Caco-2 (cell line): ENCODE data around the gene PIK3IP1. TPM values are rescaled to one million over a fixed set of nuclear protein-coding genes. Genes with fewer than 3 reads are reported as not detected.

Experiments used
- BruUV-seq: library from RNA; stranded (reverse); fragments of 400-500 nt; replicated peaks from 2 replicates; lab custom pipeline; 2021; lab: Mats Ljungman, UMichigan
- CTCF ChIA-PET: fragments of 300-600 bp; sonication (Branson Sonifier 250); formaldehyde crosslinking; loops from one replicate; lab custom pipeline; 2022; ENCODE audit warnings: antibody characterized with exemption; lab: Charles Lee
- POLR2A ChIA-PET: fragments of 300-600 bp; sonication (Branson Sonifier 250); formaldehyde crosslinking; loops from one replicate; lab custom pipeline; 2022; ENCODE audit warnings: antibody characterized with exemption; lab: Charles Lee
- DNase-seq, 2 experiments: peaks; one replicate each; pipeline versions ENCODE4 v3.0.0 to v3.0.0-alpha.2; 2020 to 2022
- H3K27me3 ChIP-seq: replicated peaks from 2 replicates; pipeline ENCODE4 v1.6.0; 2011; ENCODE audit warnings: low read length; ENCODE audit not compliant: control insufficient read depth, insufficient read depth
- H3K36me3 ChIP-seq: 2 replicates; pipeline ENCODE4 v1.5.1; 2011; ENCODE audit warnings: low read length; ENCODE audit not compliant: control insufficient read depth, insufficient read depth
- H3K4me1 ChIP-seq: fragments of 250-450 bp; sonication (Bioruptor Pico); 2 replicates; pipeline ENCODE4 v1.5.1; 2020; ENCODE audit warnings: mild to moderate bottlenecking
- H3K4me3 ChIP-seq: 2 replicates; pipeline ENCODE4 v1.5.1; 2011; ENCODE audit warnings: low read depth, mild to moderate bottlenecking, control low read depth, low read length
- H3K9me3 ChIP-seq: fragments of 250-450 bp; sonication (Bioruptor Pico); 2 replicates; pipeline ENCODE4 v1.5.1; 2020; ENCODE audit warnings: mild to moderate bottlenecking, moderate library complexity
- H3K27ac Mint-ChIP-seq: one replicate; pipeline ENCODE4 v1.8.0; 2022; ENCODE audit warnings: mixed read lengths; ENCODE audit not compliant: unreplicated experiment
- H3K27me3 Mint-ChIP-seq: one replicate; pipeline ENCODE4 v1.8.0; 2022; ENCODE audit warnings: mixed read lengths; ENCODE audit not compliant: insufficient read depth, unreplicated experiment
- H3K36me3 Mint-ChIP-seq: one replicate; pipeline ENCODE4 v1.8.0; 2022; ENCODE audit warnings: mild to moderate bottlenecking, mixed read lengths; ENCODE audit not compliant: insufficient read depth, unreplicated experiment
- H3K4me1 Mint-ChIP-seq: one replicate; pipeline ENCODE4 v1.8.0; 2022; ENCODE audit warnings: low read depth, mixed read lengths; ENCODE audit not compliant: unreplicated experiment
- H3K4me3 Mint-ChIP-seq: one replicate; pipeline ENCODE4 v1.8.0; 2022; ENCODE audit warnings: mild to moderate bottlenecking, moderate library complexity, mixed read lengths; ENCODE audit not compliant: unreplicated experiment
- H3K9me3 Mint-ChIP-seq: one replicate; pipeline ENCODE4 v1.8.0; 2022; ENCODE audit warnings: mixed read lengths; ENCODE audit not compliant: unreplicated experiment
- intact Hi-C: fragments of 100-400 bp; cut with micrococcal nuclease; formaldehyde crosslinking; loops from one replicate; pipeline ENCODE4 v1.10.0; 2022; ENCODE audit not compliant: unreplicated experiment
- total RNA-seq: library from RNA; stranded (reverse); gene quantifications from 2 replicates; pipeline ENCODE4 v1.2.3, GENCODE V29; 2022
- TF ChIP-seq, protein P1 (sequence below), 2 experiments: fragments of 200-600 bp in 1 of 2; IDR thresholded peaks; 1 replicate in 1 of 2; 2 replicates in 1 of 2; pipeline versions ENCODE4 v1.5.1 to v1.8.0; 2011 to 2022; ENCODE audit warnings: antibody characterized with exemption in 1 of 2, control low read depth in 1 of 2, inconsistent platforms in 1 of 2, low read depth in 1 of 2, low read length in 1 of 2, mild to moderate bottlenecking in 1 of 2, moderate library complexity in 1 of 2; ENCODE audit not compliant: insufficient read depth in 1 of 2, severe bottlenecking in 1 of 2, unreplicated experiment in 1 of 2

The PIK3IP1 gene
- total RNA-seq, 1 experiment from 2014 or later: 0.68 TPM

- Mint-ChIP-seq H3K27ac (no peak overlapping the region), H3K27me3 (no peaks in the 10 kb centered on the region), H3K9me3 (no peaks in the 10 kb centered on the region), H3K4me3 (no peak overlapping the region), H3K36me3 (peaks cover 58% of the 10 kb centered on the region), H3K4me1 (peaks cover 36% of the 10 kb centered on the region)
- POLR2A ChIA-PET: no interaction called here
- H3K36me3 ChIP-seq: peaks cover 4% of the 10 kb centered on the region; the same call in 1 of the 2 replicates
- BruUV-seq: no TSS peak
- TF ChIP-seq, protein P1, sequence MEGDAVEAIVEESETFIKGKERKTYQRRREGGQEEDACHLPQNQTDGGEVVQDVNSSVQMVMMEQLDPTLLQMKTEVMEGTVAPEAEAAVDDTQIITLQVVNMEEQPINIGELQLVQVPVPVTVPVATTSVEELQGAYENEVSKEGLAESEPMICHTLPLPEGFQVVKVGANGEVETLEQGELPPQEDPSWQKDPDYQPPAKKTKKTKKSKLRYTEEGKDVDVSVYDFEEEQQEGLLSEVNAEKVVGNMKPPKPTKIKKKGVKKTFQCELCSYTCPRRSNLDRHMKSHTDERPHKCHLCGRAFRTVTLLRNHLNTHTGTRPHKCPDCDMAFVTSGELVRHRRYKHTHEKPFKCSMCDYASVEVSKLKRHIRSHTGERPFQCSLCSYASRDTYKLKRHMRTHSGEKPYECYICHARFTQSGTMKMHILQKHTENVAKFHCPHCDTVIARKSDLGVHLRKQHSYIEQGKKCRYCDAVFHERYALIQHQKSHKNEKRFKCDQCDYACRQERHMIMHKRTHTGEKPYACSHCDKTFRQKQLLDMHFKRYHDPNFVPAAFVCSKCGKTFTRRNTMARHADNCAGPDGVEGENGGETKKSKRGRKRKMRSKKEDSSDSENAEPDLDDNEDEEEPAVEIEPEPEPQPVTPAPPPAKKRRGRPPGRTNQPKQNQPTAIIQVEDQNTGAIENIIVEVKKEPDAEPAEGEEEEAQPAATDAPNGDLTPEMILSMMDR (IDR thresholded peaks at IDR 0.05; ENCODE audit: insufficient read depth in 1 of 2, low read depth in 1 of 2, low read length in 1 of 2, severe bottlenecking in 1 of 2, unreplicated experiment in 1 of 2): no peak
- no peak for DNase-seq
- intact Hi-C loops: no loop called here
- no peaks in the 10 kb centered on the region for H3K9me3 ChIP-seq
- no peaks in the 10 kb centered on the region for H3K27me3 ChIP-seq
- H3K4me3 ChIP-seq: no peak overlapping the region
- peaks cover 32% of the 10 kb centered on the region for H3K4me1 ChIP-seq
- CTCF ChIA-PET: interaction anchor here (0.6 kb wide), 1 partner anchor 83 kb away, joined by 3 read pairs; no protein-coding TSS in a partner anchor
These were observed 48.5 kb upstream of the PIK3IP1 start for GRCh38 chr22:31340765-31341247.

- H3K36me3 ChIP-seq: peaks cover 4% of the 10 kb centered on the region; the same call in 1 of the 2 replicates
- DNase-seq: no peak
- no peaks in the 10 kb centered on the region for H3K9me3 ChIP-seq
- Mint-ChIP-seq H3K36me3 (peaks cover 56% of the 10 kb centered on the region), H3K27me3 (no peaks in the 10 kb centered on the region), H3K4me1 (peaks cover 36% of the 10 kb centered on the region), H3K9me3 (no peaks in the 10 kb centered on the region), H3K27ac (no peak overlapping the region), H3K4me3 (no peak overlapping the region)
- intact Hi-C loops: no loop called here
- POLR2A ChIA-PET: no interaction called here
- H3K27me3 ChIP-seq: no peaks in the 10 kb centered on the region
- H3K4me3 ChIP-seq: no peak overlapping the region
- BruUV-seq: no TSS peak
- peaks cover 32% of the 10 kb centered on the region for H3K4me1 ChIP-seq
- TF ChIP-seq, protein P1 (IDR thresholded peaks at IDR 0.05; ENCODE audit: insufficient read depth in 1 of 2, low read depth in 1 of 2, low read length in 1 of 2, severe bottlenecking in 1 of 2, unreplicated experiment in 1 of 2): no peak
- CTCF ChIA-PET: no interaction called here
These were observed 48.1 kb upstream of the PIK3IP1 start for GRCh38 chr22:31340360-31340759.

DNA sequence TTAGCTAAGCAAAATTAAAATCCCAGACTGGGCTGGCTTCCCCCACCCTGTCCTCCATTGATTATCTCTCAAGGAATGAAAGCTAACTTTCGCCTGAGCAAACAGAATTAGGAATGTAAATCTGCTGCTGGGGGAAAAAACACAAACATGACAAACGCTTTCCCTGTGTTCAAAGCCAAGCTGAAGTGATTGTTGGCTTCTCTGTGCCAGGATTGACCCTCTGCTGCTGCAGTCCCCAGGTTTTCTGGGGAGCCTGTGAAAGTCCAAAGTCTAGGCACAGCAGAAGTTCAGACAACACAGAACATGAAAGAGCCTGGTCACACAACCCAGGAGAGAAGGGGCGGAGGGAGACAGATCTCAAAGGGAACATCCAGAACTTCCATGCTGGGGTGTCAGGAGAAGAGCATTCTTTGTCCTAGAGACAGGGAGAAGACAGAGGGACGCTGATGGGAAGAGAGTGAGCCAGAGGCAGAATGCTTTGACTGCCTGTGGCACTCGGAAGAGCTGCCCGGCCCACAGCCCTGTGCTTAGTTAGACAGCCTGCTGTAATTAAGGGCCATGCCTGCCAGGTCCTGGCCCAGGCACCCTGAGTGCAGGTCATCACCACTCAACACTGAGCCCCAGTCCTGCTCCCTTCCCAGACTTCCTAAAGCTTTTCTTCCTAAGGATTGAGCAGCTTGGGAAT lies 47.0 kb upstream of the PIK3IP1 start:
- Mint-ChIP-seq H3K27ac (no peak overlapping the region), H3K9me3 (no peaks in the 10 kb centered on the region), H3K27me3 (no peaks in the 10 kb centered on the region), H3K4me3 (no peak overlapping the region), H3K36me3 (peaks cover 64% of the 10 kb centered on the region), H3K4me1 (peaks cover 36% of the 10 kb centered on the region)
- TF ChIP-seq, protein P1 (IDR thresholded peaks at IDR 0.05; ENCODE audit: insufficient read depth in 1 of 2, low read depth in 1 of 2, low read length in 1 of 2, severe bottlenecking in 1 of 2, unreplicated experiment in 1 of 2): no peak
- no peak for DNase-seq
- Histone ChIP-seq H3K4me3 (no peak overlapping the region), H3K4me1 (peaks cover 22% of the 10 kb centered on the region), H3K27me3 (no peaks in the 10 kb centered on the region), H3K36me3 (peaks cover 6% of the 10 kb centered on the region; the same call in 1 of the 2 replicates), H3K9me3 (no peaks in the 10 kb centered on the region)
- intact Hi-C loops: no loop called here
- no TSS peak for BruUV-seq
- POLR2A ChIA-PET: interaction anchor here (0.7 kb wide), 1 partner anchor 73 kb away, joined by 3 read pairs; no protein-coding TSS in a partner anchor
- CTCF ChIA-PET: no interaction called here
